ENCODE data around the gene RPS19.
"Not testable (repeated sequence)": the region's sequence is repeated elsewhere in the genome, so short reads cannot be mapped to it uniquely, and the experiment has no call there.

The RPS19 gene

DNA sequence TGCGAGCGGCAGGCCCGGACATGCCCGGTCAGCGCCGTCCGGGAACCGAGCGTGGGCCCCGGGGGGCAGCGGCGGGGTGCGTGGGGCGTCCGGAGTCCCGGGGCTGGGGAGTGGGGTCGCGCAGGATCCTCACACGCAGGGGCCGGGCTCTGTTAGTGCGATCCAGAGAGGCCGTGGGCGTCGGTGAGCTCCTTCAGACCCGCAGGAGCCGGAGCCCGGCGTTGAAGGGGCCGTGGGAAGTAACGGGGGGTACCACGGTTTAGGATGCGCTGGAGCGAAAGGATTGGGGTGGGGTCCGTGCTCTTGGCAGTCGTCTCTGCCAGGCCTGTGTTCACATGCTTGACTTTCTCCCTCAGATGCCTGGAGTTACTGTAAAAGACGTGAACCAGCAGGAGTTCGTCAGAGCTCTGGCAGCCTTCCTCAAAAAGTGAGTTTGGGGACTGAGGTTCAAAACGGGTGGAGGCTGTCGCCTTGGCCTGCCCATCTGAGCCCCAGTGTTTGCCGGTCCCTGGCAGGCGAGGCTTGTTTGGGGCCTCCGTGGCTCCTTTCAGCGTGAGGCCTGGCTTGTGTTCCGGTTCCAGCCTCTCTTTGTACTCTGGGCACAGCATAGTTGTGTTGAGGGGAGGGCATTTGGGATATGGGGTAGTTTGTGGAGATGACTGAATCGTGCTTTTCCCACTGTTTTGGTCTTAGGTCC is 512 bp downstream of the RPS19 start:
- no peak for DNase-seq (ENCODE audit: low spot score)

DNA sequence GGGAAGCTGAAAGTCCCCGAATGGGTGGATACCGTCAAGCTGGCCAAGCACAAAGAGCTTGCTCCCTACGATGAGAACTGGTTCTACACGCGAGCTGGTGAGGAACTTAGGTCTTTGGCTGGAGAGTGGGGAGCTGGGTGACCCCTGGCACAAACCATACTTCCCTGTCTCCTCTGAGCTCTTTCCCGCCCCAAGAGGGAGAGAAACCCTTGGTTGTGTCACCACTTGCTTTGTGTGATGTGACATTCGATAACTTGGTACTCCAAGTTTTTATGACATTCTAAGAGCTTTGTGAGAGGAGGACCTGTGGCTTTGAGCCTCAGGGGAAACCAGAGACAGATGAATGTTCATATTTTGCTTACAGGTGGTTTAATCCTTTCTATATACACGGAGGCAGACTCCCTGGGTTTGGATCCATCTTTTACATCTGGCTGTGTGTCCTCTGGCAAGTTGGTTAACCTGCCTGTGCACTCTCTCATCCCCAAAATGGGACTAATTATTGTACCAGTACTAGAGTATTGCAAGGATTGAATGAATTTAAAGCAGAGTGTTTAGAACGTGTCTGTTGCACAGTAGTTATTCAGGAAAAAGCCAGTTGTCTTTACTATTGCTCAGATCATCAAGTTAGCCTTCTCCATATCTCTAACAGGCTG is 1.2 kb downstream of the RPS19 start:
- no peak for DNase-seq (ENCODE audit: low spot score)

DNA sequence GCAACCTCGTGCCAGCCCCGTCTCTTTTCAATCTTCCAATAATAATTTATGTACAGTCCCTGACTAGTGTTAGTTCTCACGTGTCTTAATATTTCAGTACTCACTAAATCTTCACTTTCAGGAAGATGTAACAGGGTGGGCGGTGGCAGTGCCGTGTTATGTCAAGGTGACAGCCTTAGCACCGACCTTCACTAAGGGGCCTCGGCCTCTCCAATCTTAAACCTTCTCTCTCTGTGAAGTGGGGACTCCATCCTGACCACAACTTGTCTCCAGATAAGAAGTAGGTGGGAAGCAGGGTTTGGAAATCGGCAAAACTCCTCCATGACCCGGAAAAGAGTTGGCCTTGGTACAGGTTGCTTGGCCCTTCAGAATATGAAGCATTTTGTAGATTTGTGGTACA is 1.8 kb downstream of the RPS19 start:
- no peak for DNase-seq (ENCODE audit: low spot score)

GRCh38 chr19:41862445-41862986 is 2.5 kb downstream of the RPS19 start:
- DNase-seq (ENCODE audit: low spot score) = no peak

GRCh38 chr19:41863209-41863931 is 3.3 kb downstream of the RPS19 start:
- DNase-seq (ENCODE audit: low spot score) = no peak

DNA sequence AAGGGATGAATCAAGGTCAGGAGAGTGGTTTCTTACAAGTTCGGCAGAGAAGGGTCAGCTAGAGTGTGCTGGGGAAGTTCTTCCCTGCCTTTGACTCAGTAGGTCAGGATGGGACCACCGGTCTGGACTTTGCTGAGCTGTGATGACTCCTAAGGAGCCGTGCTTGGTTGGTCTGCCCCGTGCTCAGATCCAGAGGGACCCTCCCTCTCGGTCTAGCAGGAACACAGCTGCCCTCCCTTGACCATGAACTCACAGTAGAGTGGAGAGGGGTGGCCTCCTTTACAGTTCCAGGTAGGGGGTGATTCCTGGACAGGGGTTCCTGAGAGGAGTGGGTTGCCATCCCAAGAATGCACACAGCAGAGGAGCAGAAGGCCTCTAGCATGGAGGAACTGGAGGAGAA is 4.3 kb downstream of the RPS19 start:
- DNase-seq (ENCODE audit: low spot score) = no peak

GRCh38 chr19:41866284-41866683 is 6.2 kb downstream of the RPS19 start:
- no peak for DNase-seq (ENCODE audit: low spot score)

DNA sequence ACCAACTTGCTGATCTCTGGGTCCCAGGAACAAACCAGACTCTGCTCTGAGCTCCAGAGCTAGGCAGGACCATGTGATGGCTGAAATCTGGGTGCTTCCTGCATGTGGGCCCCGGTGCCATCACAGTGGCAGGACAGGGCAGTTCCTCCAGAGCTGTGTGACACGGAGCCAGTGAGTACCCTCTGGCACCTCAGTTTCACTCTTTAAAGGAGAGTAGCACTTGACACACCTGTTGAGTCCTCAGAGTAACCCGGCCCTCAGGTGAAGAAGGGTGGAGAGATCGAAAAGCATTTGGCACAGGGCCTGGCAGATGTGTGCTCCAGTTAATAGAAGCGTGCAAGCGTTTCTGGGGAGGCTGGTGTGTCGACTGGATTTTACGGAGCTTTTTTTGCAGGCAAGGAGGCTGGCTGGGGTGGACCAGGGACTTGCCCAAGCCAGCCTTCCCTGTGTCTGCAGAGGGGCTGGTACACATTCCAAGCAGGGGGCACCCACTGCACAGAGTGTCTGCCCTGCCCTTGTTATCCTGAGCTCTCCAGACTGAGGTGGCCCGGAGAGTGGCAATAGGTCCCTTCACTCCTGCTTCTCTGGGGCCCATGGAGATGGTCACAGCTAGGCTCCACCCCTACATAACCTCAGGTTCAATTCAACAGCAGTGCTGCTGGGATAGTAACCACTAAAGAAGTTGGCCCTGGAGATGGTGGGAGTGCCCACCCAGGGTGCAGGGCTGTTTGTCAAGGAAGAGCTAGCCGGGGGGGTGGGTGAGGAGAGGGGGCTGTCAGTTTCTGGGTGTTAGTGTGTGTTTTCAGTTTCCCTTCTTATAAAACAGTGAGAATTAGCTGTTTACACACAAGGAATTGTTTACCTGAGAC is 8.3 kb downstream of the RPS19 start:
- DNase-seq (ENCODE audit: low spot score) = no peak

DNA sequence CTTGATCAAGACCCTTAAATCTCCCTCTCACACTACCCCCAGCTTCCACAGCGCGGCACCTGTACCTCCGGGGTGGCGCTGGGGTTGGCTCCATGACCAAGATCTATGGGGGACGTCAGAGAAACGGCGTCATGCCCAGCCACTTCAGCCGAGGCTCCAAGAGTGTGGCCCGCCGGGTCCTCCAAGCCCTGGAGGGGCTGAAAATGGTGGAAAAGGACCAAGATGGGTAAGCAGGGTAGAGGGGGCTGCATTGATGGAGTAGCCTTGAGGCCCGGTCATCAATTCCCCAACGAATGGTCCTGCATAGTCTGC is 8.9 kb downstream of the RPS19 start:
- DNase-seq (ENCODE audit: low spot score) = no peak

DNA sequence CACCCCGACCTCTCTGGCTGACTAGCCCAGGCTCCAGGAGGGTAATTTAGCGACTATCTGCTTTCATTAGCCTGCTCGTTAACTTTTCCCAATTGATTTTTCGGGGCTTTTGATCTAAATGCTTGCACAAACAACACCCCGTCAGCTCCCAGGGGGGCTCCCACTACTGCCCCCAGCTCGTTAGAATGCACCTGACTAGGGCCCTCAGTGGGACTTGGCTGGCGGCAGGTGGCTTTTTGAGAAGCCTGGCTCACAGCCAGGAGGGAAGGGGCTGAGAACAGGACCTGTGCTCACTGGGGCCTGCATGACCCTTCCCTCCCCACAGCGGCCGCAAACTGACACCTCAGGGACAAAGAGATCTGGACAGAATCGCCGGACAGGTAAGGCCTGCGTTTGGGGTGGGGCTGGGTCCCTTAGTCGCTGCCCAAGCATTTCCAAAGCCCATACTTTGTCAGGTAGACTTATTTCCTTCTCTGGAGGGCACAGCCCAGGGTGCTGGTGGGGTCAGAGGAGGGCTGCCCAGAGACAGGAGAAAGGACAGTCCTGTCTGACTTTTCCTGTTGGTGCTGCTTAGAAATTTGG is 9.4 kb downstream of the RPS19 start:
- DNase-seq (ENCODE audit: low spot score) = no peak

- no peak for DNase-seq (ENCODE audit: low spot score)
Measured at GRCh38 chr19:41870401-41870873, 10.4 kb downstream of the RPS19 start.

DNA sequence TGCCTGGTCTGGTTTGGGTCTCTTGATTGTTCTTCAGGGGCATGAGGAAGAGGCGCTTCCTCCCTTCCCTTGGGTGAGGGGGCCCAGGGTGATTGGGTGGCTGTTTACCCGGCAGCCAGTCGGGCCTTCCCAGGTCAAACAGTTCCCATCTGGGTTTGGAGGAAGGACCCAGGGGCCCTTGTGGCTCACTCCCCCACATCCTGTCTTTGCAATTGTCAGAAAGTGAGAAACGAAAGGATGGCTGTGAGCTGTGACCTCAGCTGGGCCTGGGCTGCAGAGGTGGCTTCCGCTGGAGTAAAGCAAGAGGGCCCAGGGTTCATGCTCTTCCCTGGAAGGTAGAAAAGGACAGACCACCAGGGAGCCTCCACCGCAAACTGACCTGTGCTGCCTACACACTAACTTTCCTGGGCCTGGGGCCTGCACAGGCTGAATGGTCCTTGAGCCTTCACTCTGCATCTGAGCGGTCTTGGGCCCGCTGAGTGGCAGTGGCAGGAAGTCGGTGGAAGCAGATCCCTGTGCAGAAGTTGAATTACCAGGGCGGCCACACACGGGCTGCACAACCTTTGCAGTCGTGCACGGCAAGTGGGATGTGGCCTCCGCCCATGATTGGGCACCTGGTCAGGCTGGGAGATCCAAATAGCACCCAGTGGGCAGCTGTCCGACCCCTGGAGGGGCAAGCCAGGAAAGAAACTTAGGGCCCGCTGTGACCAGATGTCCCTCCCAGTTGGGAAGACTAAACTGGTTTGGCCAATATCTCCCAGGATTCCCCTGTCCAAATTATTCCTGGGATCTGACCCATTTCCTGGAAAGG is 11.7 kb downstream of the RPS19 start:
- no peak for DNase-seq (ENCODE audit: low spot score)

GRCh38 chr19:41872384-41872774 is 12.3 kb downstream of the RPS19 start:
- DNase-seq (ENCODE audit: low spot score) = no peak

GRCh38 chr19:41872775-41873647 is 13.0 kb downstream of the RPS19 start:
- peak; percentile 55 for DNase-seq (ENCODE audit: low spot score)

DNA sequence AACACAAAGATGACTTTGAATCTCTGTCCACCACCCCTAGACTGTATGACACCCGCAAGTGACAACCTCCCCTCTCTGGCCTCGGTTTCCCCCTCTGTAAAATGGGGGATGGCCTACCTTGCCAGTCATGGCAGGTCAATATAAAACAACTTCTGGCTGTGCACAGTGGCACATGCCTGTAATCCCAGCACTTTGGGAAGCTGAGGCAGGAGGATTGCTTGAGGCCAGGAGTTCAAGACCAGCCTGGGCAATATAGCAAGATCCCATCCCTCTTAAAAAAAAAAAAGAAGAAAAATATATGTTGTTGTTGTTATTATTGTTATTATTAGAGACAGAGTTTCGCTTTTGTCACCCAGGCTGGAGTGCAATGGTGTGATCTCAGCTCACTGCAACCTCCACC is 15.9 kb downstream of the RPS19 start:
- not testable (repeated sequence) for DNase-seq (ENCODE audit: low spot score)

GRCh38 chr19:41876847-41877832 is 17.1 kb downstream of the RPS19 start, which contains the start of gene CD79A:
TSS of gene CD79A (plus strand) at chr19:41877279. CDS start at chr19:41877305, 26 bp downstream.
- DNase-seq (ENCODE audit: low spot score) = no peak

DNA sequence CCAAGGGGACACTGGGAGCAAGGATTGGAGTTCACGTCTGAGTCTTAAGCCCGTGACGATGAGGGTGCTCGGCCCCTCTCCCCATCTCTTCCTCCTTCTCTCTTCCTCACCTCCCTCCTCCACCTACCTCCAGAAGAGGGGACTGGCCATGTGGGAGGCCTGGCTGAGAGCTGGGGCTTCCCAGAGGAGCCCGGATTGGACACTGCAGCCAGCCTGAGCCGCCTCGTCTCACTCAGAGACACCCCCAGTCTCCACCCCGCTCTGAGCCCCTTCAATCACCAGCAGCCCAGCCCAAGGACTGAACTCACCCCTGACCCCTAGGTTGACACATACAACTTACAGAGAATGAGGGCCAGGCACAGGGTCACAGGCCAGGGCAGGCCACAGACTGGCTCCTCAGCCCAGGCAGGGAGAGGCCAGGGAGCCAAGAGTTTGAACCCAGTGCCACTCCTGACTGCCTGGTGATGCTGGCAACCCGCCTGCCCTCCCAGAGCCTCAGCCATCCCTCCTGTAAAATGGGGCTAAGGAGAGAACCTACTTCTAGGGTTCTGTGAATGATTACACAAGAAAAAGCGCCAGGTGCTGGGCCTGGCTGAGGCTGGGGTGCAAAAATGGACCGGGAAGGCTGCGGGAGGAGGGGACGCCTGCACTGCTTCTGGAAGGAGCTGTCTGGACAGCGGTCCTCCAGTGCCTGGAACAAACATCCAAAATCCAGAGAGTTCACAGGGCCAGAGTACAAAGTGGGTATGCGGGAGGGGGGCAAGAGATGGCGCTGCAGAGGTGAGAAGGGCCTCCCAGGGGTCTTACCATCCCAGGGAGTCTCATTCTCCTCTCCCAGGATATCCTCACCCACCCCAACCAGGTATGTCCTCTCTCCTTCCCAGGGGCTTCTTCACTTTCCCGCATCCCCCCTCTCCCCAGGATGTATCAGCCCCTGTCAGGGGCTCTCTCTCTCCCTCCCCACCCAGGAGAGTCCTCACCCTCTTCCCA is 18.2 kb downstream of the RPS19 start:
- DNase-seq (ENCODE audit: low spot score) = no peak
